Hematopoietic multipotent progenitor cell treated with erythropoietin and hydrocortisone succinate and interleukin-3 and kit ligand, for 17 days (in vitro differentiated cells): ENCODE measurements around the gene DLG2.

Source experiments
- DNase-seq: peaks from one replicate; pipeline ENCODE4 v3.0.0-alpha.2; 2015; ENCODE audit warnings: low spot score

Gene DLG2

DNA sequence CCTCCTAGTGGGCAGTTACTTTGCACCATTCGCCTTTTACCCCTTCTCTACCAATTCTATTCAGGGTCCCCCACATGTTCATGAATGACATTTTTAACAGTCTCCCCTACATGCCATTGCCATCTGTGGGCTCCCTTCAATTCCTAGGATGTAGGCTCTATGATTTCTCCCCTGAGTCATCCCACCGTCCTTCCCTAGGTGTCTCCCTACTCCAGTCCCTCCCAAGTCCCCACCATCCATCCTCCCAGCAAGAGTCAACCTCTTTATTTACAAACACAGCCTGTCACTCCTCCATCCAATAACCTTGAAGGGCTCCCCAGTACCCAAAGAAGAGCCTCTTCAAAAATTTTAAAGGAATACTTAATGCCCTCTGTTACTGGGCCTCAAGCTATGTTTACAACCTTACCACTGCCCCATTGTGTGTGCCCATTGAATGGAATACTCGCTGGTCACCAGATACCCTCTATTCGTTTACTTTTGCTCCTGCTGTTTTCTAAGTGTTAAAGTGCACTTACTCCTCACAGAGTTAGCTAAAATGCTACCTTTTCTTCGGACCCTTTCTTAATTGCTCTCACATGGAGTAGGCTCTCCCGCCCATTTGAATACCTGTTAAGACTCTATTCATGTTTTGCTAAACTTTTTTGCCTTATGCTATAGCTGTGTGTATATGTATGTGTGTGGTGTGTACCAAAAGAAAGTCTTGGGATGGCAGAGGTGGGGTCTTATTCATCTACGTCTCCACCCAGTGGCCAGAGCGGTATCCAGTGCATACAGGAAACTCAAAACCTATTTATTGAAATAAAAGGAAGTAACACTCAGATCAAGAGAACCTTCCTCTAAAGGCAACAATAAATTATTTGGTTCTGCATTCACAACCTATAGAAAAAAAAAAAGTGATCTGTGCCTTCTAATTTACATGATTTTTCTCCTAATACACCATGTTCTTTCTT lies 2105.2 kb downstream of the DLG2 start:
- DNase-seq = no peak

GRCh38 chr11:83520849-83521248 lies 2106.3 kb downstream of the DLG2 start:
- no peak for DNase-seq

DNA sequence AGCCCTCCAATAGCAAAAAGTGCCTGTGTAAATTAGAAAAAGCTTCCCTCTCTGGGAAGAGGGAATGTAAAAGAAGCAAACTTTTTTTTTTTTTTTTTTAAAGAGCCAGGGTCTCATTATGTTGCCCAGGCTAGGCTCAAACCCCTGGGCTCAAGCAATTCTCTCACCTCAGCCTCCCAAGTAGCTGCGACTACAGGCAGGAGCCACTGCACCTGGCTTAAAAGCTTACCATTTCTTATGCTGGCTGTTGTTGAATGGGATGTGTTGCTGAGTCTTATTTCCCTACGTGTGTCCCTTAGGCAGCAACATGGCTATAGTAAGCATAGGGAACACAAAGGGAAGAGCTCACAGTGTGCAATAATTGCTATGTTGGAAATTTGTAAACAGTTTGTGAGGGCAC lies 2115.5 kb downstream of the DLG2 start:
- no peak for DNase-seq

GRCh38 chr11:83510530-83511460 lies 2116.3 kb downstream of the DLG2 start:
- DNase-seq = no peak

GRCh38 chr11:83508804-83509203 lies 2118.3 kb downstream of the DLG2 start:
- no peak for DNase-seq

DNA sequence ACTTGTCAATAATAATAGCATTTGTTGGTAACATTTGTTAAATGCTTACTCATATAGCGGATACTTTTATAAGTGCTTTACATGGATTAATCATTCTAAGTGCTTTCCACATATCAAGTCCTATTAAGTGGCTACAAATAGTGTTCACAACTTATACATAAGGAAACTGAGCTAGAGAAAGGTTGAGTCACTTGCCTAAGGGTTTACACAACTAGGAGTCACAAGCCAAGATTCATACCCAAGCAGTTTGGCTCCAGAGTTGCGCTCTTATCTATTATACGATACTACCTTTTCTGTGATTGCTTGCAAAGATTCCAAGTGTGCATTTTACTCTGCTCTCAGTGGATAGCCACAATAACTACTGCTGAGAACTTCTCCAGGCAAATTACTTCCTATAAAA lies 2125.1 kb downstream of the DLG2 start:
- DNase-seq = no peak

GRCh38 chr11:83493917-83494316 lies 2133.2 kb downstream of the DLG2 start:
- DNase-seq = no peak

GRCh38 chr11:83493034-83493433 lies 2134.1 kb downstream of the DLG2 start:
- DNase-seq = no peak

- DNase-seq = no peak
Observed at GRCh38 chr11:83483808-83484207, 2143.3 kb downstream of the DLG2 start.

DNA sequence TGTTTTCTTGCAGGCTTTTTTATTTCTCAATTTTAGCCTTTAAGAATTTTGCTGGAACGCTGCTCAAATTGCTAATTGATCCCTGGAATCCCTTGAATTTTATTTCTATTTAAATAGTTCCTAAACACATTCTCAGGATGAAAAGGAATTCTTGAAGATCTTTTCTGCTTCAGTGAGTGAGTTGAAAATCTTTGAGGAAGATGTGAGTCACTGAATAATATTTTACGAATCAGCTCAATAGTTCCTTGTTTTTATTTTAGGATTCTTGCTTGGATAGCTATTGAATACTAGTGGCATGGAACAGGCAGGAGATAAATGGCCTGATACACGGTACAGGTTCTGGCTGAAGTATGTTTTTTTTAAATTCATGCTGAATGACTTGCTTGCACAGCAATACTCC lies 2146.3 kb downstream of the DLG2 start:
- DNase-seq = no peak

- no peak for DNase-seq
Observed at GRCh38 chr11:83480251-83480650, 2146.9 kb downstream of the DLG2 start.

DNA sequence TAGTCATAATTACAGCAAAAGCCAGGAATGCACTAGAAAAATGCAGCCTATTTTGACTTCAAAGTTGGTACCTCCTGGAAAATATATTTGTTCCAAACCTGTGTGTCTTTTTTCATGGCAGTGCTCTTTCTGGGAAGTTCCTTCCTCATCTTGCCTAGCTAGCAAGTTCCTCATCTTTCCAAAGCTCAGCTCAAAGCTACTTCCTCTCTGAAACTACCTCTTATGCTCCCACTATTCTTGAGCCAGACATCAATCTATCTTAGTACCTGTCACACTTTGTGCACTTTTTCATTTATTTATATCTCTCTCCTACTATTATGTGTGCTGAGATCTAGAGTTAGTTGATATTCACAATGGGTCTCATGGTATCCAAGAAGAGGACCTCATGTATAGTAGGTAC lies 2149.4 kb downstream of the DLG2 start:
- DNase-seq = no peak

DNA sequence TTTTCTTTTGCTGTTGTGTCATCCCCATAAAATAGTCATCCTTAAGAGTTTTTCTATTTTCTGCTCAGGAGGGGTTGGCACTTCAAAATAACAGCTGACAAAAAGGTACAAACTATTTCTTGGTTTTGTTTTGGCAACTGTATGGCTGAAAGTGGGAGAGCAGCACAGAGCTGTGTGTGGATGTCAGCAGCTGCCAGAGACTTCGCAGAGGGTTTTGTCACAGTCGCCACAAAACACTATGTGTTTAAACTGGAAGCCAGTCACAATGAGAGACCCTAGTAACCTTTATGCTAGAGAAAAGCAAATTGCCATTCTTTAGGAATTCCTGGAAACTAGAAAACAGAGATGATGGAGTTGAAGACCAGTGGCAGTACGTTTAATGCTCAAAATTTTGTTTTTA lies 2151.4 kb downstream of the DLG2 start:
- no peak for DNase-seq

DNA sequence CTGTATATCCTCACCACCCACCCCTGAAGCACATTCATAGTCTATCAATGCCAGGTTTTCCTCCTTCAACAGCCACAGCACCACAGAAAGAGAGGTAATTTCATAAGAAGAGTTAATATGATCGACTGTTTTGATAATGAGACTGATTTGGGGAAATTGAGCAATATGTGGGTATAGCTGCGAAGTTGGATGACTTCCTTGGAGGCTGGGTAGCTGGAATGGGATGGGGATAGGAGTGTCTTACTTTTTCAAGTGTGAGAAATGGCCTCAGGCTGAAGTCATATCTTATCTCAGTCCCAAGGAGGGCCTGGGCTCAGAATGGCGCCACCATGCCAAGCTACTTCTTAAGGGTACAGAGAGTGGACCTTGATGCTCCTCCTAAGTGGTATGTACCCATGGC lies 2153.4 kb downstream of the DLG2 start:
- no peak for DNase-seq

DNA sequence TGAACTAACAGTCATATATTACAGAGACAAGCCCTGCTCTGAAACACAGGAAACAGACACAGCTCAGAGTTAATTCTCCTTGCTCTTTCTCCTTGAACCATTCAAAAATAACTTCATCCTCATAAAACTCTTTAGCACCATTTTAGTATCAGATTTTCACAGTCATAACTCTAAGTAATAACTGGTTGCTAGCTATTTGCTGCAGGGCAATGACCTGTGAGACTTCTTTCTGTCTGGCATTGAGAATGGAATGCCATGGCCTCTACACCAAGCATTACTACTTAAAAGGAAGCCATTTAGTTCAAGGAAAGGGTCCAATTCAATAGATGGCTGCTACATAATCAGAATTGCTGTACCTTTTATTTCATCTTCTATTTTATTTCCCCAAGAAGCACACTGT lies 2154.3 kb downstream of the DLG2 start:
- DNase-seq = no peak

DNA sequence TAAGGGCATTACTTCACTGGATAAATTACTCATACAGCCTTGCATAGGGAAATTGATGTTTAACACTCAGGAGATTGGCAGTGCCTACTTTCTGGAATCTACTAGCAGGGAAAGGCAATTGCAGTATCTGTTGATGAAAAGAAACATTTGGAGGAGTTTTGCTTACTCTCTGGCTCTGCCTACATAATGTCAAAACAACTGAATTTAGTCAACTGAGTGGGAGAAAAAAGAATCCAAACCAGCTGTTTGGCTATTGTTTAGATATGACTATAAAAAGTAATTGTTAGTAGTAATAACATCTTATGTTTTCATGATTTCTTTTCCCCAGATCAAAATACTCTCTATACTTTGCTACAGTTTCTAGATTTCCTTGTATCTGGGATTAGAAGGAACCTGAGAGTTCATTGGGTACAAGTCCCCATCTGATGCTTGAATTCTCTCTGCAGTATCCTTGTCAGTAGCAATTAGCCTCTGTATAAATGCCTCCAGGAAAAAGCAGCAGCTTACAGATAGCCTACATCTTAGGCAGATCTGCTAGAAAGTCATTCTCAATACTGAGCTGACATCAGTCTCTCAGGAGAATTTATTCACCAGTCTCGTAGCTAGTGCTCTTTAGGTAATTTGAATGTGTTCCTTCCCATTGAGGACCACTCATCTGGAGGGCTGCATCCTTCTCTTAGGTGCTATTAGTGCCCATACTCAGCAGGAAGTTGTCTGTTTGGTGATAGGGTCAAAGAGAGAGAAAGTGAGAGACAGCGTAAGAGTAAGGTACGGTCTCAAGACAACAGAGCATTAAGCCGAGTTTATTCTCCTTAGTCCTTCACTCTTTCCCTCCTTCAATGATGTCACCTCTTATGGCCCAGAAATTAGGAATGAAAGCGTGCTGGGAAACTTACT lies 2155.1 kb downstream of the DLG2 start:
- no peak for DNase-seq

- no peak for DNase-seq
Observed at GRCh38 chr11:83467837-83468236, 2159.3 kb downstream of the DLG2 start.

DNA sequence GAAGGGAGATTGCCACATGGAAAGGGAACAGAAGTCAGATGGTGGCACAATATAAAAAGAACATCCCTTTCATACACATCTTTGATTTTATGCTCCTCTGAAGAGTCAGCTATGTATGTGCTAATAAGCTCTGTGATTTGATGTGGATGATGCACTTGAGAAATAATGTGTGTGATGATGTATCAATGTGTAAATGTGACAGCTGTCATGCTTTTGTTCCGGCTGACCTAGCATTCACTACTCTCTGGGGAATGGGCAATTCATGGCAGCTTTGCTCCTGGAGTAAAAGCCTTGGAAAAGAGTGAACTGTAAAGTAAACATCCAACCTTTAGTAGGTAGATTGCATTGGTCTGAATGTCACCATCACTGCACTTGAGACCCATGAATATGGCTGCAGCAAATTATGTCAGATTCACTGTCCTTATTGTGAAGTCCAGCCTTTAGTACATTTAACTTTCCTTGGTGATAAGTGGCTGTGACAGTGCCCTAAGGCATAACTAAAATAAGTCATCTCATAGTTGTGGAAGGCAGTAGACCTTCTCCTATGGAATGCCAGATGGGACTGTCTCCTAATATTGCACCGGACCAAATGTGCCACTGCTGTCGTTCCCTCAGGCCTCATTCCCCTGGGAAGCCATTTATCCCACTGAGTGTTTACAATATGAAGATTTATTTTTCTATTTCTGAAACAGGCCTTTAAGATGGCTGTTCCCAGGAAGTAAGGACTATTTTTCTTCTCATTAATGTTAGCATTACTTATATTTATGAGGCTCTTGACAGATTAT lies 2162.8 kb downstream of the DLG2 start:
- DNase-seq = no peak

DNA sequence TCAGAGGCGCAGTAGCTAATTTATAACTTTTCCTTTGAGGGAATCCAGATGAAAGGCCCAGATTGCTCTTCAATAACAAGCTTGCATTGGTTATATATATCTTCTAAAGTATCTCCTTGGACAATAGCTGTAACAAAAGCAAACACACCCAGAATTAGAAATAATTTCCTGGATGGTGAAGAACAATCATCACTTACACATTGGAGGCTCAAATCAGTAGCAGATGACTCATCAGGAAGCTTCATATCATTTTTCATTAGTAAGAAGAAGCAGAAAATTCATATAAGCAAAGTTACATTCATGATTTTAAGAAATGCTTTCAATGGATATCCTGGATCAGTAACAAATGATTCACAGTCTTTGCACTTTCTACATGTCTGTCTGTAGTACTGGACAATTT lies 2167.3 kb downstream of the DLG2 start:
- no peak for DNase-seq

- no peak for DNase-seq
Observed at GRCh38 chr11:83456566-83456965, 2170.6 kb downstream of the DLG2 start.

DNA sequence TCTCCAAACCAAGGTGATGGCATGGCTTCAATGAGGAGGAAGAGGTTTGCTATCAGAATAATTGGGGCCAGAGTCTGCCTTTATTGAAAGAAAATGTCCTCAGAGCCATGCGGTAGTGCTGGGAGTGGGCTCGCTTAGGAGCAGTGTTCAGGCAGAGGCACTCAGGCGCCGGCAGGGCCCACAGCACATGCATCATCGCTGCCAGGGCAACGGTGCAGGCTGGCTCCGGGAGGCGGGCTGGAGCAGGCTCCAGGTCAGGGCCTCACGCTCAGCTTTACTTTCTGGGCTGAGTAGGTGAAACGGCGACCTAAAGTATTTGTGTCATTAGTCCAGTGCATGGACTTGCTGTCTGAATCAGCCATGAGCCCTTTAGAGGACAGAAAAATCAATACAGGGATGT lies 2171.1 kb downstream of the DLG2 start:
- DNase-seq = no peak
